ENCODE results near the gene FOXP1. TPM values are rescaled to one million over a fixed set of nuclear protein-coding genes. Genes with fewer than 3 reads are reported as not detected.

FOXP1 gene
- polyA plus RNA-seq, 1 donor from 2014 or later: 5.6 TPM

DNA sequence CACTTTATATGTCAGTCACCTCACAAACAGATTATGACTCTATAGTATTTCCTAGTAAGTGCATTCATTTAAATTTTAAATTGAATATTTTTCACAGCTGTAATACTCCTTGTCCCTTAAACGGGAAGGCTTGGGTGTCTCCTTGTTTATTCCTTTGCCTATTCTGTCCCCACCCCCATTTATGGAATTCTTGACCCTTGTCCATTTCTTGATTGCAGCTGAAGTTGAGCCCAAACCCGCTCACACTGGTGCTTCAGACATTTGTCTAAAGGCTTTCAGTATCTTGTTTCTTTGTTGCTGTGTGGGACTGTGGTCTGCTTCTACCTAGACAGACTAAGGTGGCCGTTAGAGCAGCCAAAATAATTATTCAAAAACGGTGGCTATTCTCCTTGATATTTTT lies 449.7 kb downstream of the FOXP1 start:
- H3K27ac ChIP-seq (ENCODE audit: low read length): no peak overlapping the region

DNA sequence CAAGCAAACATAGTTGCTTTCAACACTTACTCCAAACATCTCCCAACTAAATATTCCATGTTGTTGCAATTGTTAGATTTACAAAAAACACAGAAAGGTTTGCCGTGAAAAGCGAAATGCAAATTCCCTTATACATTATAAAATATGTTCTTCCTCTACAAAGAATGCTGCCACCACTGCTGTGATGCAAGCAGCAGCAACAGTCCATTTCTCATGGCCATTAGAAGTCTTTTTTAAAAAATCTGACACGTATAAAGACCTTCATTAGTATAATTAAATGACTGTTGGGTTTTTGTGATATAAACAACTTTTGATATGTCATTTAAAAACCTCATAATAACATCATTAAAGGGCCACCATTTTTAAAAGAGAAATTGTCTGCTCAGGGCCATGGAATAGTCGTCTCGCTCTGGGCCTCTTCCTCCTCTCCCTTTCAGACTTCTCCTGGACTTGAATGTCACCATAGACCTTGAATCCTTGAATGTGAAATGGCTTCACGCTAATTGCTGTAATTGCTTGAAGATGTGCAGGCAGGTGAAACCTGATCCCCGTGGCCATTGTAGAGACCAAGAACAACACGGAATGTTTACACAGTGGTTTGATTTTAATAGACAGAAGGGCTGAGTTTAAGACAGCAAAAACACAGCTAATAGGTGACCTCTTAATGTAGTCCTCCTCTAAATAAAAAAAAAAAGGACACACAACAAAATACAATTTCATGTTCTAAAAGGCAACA lies 450.4 kb downstream of the FOXP1 start:
- no peak overlapping the region for H3K4me2 ChIP-seq (ENCODE audit: low read length)
- H3K9me3 ChIP-seq (ENCODE audit: low read length): no peaks in the 10 kb centered on the region
- no peaks in the 10 kb centered on the region for H3K79me2 ChIP-seq (replicated peaks; ENCODE audit: insufficient read depth, low read length)
- H3K36me3 ChIP-seq (ENCODE audit: insufficient read depth, low read length): no peaks in the 10 kb centered on the region
- H4K20me1 ChIP-seq (ENCODE audit: insufficient read depth): no peaks in the 10 kb centered on the region
- H3K9me2 ChIP-seq (ENCODE audit: insufficient read depth, low read length): no peaks in the 10 kb centered on the region
- TF ChIP-seq POLR2AphosphoS5 (IDR thresholded peaks at IDR 0.05) (no peak), RAD21 (conservative IDR thresholded peaks at IDR 0.05) (no peak), EZH2 (IDR thresholded peaks at IDR 0.05; ENCODE audit: borderline replicate concordance, insufficient read depth, low read length, poor library complexity, severe bottlenecking) (no peak), SMC3 (conservative IDR thresholded peaks at IDR 0.05; ENCODE audit: poor library complexity) (no peak), TAF1 (IDR thresholded peaks at IDR 0.05; ENCODE audit: low read depth) (no peak), EP300 (conservative IDR thresholded peaks at IDR 0.05; ENCODE audit: poor library complexity, severe bottlenecking) (no peak), MXI1 (conservative IDR thresholded peaks at IDR 0.05; ENCODE audit: poor library complexity, severe bottlenecking) (no peak)
- TF ChIP-seq, protein P1, sequence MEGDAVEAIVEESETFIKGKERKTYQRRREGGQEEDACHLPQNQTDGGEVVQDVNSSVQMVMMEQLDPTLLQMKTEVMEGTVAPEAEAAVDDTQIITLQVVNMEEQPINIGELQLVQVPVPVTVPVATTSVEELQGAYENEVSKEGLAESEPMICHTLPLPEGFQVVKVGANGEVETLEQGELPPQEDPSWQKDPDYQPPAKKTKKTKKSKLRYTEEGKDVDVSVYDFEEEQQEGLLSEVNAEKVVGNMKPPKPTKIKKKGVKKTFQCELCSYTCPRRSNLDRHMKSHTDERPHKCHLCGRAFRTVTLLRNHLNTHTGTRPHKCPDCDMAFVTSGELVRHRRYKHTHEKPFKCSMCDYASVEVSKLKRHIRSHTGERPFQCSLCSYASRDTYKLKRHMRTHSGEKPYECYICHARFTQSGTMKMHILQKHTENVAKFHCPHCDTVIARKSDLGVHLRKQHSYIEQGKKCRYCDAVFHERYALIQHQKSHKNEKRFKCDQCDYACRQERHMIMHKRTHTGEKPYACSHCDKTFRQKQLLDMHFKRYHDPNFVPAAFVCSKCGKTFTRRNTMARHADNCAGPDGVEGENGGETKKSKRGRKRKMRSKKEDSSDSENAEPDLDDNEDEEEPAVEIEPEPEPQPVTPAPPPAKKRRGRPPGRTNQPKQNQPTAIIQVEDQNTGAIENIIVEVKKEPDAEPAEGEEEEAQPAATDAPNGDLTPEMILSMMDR (IDR thresholded peaks at IDR 0.05; ENCODE audit: poor library complexity, severe bottlenecking): no peak
- TF ChIP-seq, protein P2, sequence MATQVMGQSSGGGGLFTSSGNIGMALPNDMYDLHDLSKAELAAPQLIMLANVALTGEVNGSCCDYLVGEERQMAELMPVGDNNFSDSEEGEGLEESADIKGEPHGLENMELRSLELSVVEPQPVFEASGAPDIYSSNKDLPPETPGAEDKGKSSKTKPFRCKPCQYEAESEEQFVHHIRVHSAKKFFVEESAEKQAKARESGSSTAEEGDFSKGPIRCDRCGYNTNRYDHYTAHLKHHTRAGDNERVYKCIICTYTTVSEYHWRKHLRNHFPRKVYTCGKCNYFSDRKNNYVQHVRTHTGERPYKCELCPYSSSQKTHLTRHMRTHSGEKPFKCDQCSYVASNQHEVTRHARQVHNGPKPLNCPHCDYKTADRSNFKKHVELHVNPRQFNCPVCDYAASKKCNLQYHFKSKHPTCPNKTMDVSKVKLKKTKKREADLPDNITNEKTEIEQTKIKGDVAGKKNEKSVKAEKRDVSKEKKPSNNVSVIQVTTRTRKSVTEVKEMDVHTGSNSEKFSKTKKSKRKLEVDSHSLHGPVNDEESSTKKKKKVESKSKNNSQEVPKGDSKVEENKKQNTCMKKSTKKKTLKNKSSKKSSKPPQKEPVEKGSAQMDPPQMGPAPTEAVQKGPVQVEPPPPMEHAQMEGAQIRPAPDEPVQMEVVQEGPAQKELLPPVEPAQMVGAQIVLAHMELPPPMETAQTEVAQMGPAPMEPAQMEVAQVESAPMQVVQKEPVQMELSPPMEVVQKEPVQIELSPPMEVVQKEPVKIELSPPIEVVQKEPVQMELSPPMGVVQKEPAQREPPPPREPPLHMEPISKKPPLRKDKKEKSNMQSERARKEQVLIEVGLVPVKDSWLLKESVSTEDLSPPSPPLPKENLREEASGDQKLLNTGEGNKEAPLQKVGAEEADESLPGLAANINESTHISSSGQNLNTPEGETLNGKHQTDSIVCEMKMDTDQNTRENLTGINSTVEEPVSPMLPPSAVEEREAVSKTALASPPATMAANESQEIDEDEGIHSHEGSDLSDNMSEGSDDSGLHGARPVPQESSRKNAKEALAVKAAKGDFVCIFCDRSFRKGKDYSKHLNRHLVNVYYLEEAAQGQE (IDR thresholded peaks at IDR 0.05; ENCODE audit: borderline replicate concordance): no peak
- H2AFZ ChIP-seq (ENCODE audit: low read depth, low read length): no peak overlapping the region
- H3K9ac ChIP-seq (ENCODE audit: low read length): no peak overlapping the region
- no peak overlapping the region for H3K4me3 ChIP-seq (ENCODE audit: low read length)
- H3K27ac ChIP-seq (ENCODE audit: low read length): no peak overlapping the region
- no peaks in the 10 kb centered on the region for H3K27me3 ChIP-seq (ENCODE audit: insufficient read depth, low read depth, low read length)
- H3F3A ChIP-seq (ENCODE audit: insufficient read depth, low read length, poor library complexity, severe bottlenecking): peaks cover 10% of the 10 kb centered on the region

More for the DNA sequence above, 449.7 kb downstream of the FOXP1 start:
- H3K4me3 ChIP-seq (ENCODE audit: low read length): no peak overlapping the region
- peaks cover 10% of the 10 kb centered on the region for H3F3A ChIP-seq (ENCODE audit: insufficient read depth, low read length, poor library complexity, severe bottlenecking)
- H3K4me2 ChIP-seq (ENCODE audit: low read length): no peak overlapping the region
- no peaks in the 10 kb centered on the region for H3K27me3 ChIP-seq (ENCODE audit: insufficient read depth, low read depth, low read length)
- H3K9me3 ChIP-seq (ENCODE audit: low read length): no peaks in the 10 kb centered on the region
- no peak overlapping the region for H2AFZ ChIP-seq (ENCODE audit: low read depth, low read length)
- H3K9ac ChIP-seq (ENCODE audit: low read length): no peak overlapping the region
- TF ChIP-seq EP300 (conservative IDR thresholded peaks at IDR 0.05; ENCODE audit: poor library complexity, severe bottlenecking): no peak
- TF ChIP-seq, protein P2 (IDR thresholded peaks at IDR 0.05; ENCODE audit: borderline replicate concordance): no peak
- TF ChIP-seq TAF1 (IDR thresholded peaks at IDR 0.05; ENCODE audit: low read depth): no peak
- no peak for TF ChIP-seq POLR2AphosphoS5 (IDR thresholded peaks at IDR 0.05)
- no peak for TF ChIP-seq SMC3 (conservative IDR thresholded peaks at IDR 0.05; ENCODE audit: poor library complexity)
- TF ChIP-seq, protein P1 (IDR thresholded peaks at IDR 0.05; ENCODE audit: poor library complexity, severe bottlenecking): no peak
- TF ChIP-seq MXI1 (conservative IDR thresholded peaks at IDR 0.05; ENCODE audit: poor library complexity, severe bottlenecking): no peak
- no peak for TF ChIP-seq EZH2 (IDR thresholded peaks at IDR 0.05; ENCODE audit: borderline replicate concordance, insufficient read depth, low read length, poor library complexity, severe bottlenecking)
- TF ChIP-seq RAD21 (conservative IDR thresholded peaks at IDR 0.05): no peak
- no peaks in the 10 kb centered on the region for H3K36me3 ChIP-seq (ENCODE audit: insufficient read depth, low read length)
- H3K9me2 ChIP-seq (ENCODE audit: insufficient read depth, low read length): no peaks in the 10 kb centered on the region
- H3K79me2 ChIP-seq (replicated peaks; ENCODE audit: insufficient read depth, low read length): no peaks in the 10 kb centered on the region
- H4K20me1 ChIP-seq (ENCODE audit: insufficient read depth): no peaks in the 10 kb centered on the region
